Measurements from ENCODE around the gene TOR1A. TPM values are rescaled to one million over a fixed set of nuclear protein-coding genes. Genes with fewer than 3 reads are reported as not detected.

The TOR1A gene
- total RNA-seq, 1 donor from 2014 or later, result 19.2 TPM

GRCh38 chr9:129853614-129854013 is 29.7 kb upstream of the TOR1A start:
- FAIRE-seq (no peak), DNase-seq (ENCODE audit: low read depth) (no peak)
- peaks cover 30% of the 10 kb centered on the region for H3K36me3 ChIP-seq (ENCODE audit: control insufficient read depth, insufficient read depth, low read length)
- TF ChIP-seq, protein P1, sequence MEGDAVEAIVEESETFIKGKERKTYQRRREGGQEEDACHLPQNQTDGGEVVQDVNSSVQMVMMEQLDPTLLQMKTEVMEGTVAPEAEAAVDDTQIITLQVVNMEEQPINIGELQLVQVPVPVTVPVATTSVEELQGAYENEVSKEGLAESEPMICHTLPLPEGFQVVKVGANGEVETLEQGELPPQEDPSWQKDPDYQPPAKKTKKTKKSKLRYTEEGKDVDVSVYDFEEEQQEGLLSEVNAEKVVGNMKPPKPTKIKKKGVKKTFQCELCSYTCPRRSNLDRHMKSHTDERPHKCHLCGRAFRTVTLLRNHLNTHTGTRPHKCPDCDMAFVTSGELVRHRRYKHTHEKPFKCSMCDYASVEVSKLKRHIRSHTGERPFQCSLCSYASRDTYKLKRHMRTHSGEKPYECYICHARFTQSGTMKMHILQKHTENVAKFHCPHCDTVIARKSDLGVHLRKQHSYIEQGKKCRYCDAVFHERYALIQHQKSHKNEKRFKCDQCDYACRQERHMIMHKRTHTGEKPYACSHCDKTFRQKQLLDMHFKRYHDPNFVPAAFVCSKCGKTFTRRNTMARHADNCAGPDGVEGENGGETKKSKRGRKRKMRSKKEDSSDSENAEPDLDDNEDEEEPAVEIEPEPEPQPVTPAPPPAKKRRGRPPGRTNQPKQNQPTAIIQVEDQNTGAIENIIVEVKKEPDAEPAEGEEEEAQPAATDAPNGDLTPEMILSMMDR (IDR thresholded peaks at IDR 0.05; ENCODE audit: insufficient read depth, low read length, severe bottlenecking), result no peak
- no peak overlapping the region for H3K4me3 ChIP-seq (ENCODE audit: low read depth, low read length)
- H3K27me3 ChIP-seq (ENCODE audit: control insufficient read depth, insufficient read depth, low read length), result no peaks in the 10 kb centered on the region

DNA sequence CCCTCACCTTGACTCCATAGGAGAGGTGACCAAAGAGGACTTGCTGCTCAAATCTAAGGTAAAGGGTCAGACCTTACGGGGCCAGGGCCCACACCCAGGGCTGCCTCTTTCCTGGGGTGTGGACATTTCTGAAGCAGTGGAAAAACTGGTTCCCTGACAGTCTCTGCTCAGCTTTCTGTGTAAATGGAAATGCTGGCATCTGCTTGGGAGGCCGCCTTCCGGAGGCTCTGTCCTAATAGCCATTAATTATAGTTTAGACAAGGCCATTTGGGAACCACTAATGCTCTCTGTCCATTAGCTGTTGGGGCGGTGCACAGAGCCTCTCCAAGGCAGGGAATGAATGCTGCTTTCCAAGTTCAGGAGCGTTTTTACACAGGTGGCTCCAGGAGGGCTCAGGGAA is 28.6 kb upstream of the TOR1A start:
- H3K36me3 ChIP-seq (ENCODE audit: control insufficient read depth, insufficient read depth, low read length), result peaks cover 26% of the 10 kb centered on the region
- FAIRE-seq, result no peak
- TF ChIP-seq, protein P1 (IDR thresholded peaks at IDR 0.05; ENCODE audit: insufficient read depth, low read length, severe bottlenecking), result no peak

DNA sequence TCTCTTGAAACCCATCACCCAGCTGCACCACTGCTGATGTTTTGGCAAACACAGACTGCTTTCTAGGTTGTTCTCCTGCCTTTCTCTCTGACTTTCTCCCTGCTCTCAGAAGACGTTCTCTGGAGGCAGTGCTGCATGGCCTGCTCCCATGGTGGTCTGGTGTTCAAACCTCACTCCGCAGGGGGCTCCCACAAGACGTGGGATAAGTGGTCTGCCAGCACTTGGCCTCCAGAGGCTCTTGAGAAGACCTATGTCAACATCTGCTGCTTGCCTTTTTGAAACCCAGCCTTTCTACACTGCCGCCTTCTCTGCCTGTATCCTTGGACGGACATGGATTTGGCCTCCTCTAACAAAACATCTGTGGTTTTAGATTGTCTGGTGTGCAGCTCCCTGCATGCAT is 27.9 kb upstream of the TOR1A start:
- H3K36me3 ChIP-seq (ENCODE audit: control insufficient read depth, insufficient read depth, low read length), result peaks cover 21% of the 10 kb centered on the region
- H3K4me3 ChIP-seq (ENCODE audit: low read depth, low read length), result no peak overlapping the region
- no peaks in the 10 kb centered on the region for H3K27me3 ChIP-seq (ENCODE audit: control insufficient read depth, insufficient read depth, low read length)
- DNase-seq (ENCODE audit: low read depth), result no peak
- TF ChIP-seq, protein P1 (IDR thresholded peaks at IDR 0.05; ENCODE audit: insufficient read depth, low read length, severe bottlenecking), result no peak
- no peak for FAIRE-seq

More for the DNA sequence above, 28.6 kb upstream of the TOR1A start:
- H3K4me3 ChIP-seq (ENCODE audit: low read depth, low read length), result no peak overlapping the region
- DNase-seq (ENCODE audit: low read depth), result no peak
- no peaks in the 10 kb centered on the region for H3K27me3 ChIP-seq (ENCODE audit: control insufficient read depth, insufficient read depth, low read length)

DNA sequence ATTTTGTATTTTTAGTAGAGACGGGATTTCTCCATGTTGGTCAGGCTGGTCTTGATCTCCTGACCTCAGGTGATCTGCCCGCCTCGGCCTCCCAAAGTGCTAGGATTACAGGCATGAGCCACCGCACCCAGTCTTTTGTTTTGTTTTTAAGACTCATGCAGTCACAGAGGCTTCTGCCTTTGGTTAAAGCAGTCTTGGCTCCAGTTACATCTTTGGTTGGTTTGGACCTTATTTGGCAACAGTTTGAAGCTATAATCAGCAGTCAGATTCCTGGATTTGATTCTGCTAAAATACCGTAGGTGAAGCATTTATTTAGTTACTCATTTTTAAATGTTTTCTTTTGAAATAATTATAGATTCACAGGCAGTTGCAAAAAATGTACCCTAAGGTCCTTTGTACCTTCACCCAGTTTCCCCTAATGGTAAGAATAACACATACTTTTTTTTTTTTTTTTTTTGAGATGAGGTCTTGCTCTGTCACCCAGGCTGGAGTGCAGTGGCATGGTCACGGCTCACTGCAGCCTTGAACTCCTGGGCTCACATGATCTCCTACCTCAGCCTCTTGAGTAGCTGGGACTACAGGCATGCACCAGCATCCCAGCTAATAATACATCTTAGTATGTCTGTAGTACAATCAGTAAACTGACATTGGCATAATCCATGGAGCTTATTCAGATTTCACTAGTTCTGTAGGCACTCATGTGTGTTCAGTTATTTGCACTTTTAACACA is 27.1 kb upstream of the TOR1A start:
- no peak for FAIRE-seq

GRCh38 chr9:129849901-129850300 is 26.0 kb upstream of the TOR1A start:
- DNase-seq (ENCODE audit: low read depth), result no peak
- TF ChIP-seq, protein P1 (IDR thresholded peaks at IDR 0.05; ENCODE audit: insufficient read depth, low read length, severe bottlenecking), result no peak
- Histone ChIP-seq H3K4me3 (ENCODE audit: low read depth, low read length) (no peak overlapping the region), H3K27me3 (ENCODE audit: control insufficient read depth, insufficient read depth, low read length) (no peaks in the 10 kb centered on the region), H3K36me3 (ENCODE audit: control insufficient read depth, insufficient read depth, low read length) (peaks cover 18% of the 10 kb centered on the region)
- FAIRE-seq, result no peak

More for the DNA sequence above, 27.1 kb upstream of the TOR1A start:
- no peak for DNase-seq (ENCODE audit: low read depth)
- Histone ChIP-seq H3K4me3 (ENCODE audit: low read depth, low read length) (no peak overlapping the region), H3K27me3 (ENCODE audit: control insufficient read depth, insufficient read depth, low read length) (no peaks in the 10 kb centered on the region), H3K36me3 (ENCODE audit: control insufficient read depth, insufficient read depth, low read length) (peaks cover 21% of the 10 kb centered on the region)
- TF ChIP-seq, protein P1 (IDR thresholded peaks at IDR 0.05; ENCODE audit: insufficient read depth, low read length, severe bottlenecking), result no peak
